HCT116 (cell line): ENCODE measurements around the gene CCDC183. TPM values are rescaled to one million over a fixed set of nuclear protein-coding genes. Genes with fewer than 3 reads are reported as not detected.

ENCODE experiments used
- ATAC-seq: fragments of 200-7000 bp; cut with Tn5 transposase; 2 replicates; pipeline ENCODE4 v1.9.1; 2020; ENCODE audit warnings: mild to moderate bottlenecking, moderate library complexity
- BruUV-seq: library from RNA; stranded (reverse); fragments of 400-500 nt; replicated peaks from 2 replicates; lab custom pipeline; 2021; lab: Mats Ljungman, UMichigan
- CTCF ChIA-PET: fragments of 300-600 bp; sonication (Branson Sonifier 250); formaldehyde crosslinking; loops from one replicate; lab custom pipeline; 2021; ENCODE audit warnings: antibody characterized with exemption; lab: Charles Lee
- POLR2A ChIA-PET: fragments of 300-600, 350-600 bp; sonication (Branson Sonifier 250); formaldehyde crosslinking; loops from one replicate; lab custom pipeline; 2021; ENCODE audit warnings: antibody characterized with exemption; lab: Charles Lee
- RAD21 ChIA-PET, 2 experiments: fragments of 300-600 bp; sonication (Branson Sonifier 250); formaldehyde crosslinking; loops; one replicate each; lab custom pipeline; 2023; ENCODE audit warnings: low total read pairs in 2 of 2; ENCODE audit not compliant: uncharacterized antibody in 2 of 2, unreplicated experiment in 2 of 2, low non-redundant PET in 1 of 2; lab: Charles Lee
- DNase-seq: peaks from one replicate; pipeline ENCODE4 v3.0.0-alpha.2; 2010; ENCODE audit warnings: low read depth, low spot score
- H2AFZ ChIP-seq: fragments of 200-600 bp; shearing (Covaris generic), sonication (generic); 2 replicates; pipeline ENCODE4 v1.6.1; 2017; ENCODE audit warnings: low read depth, mixed run types, mixed read lengths, antibody characterized with exemption, low read length; ENCODE audit not compliant: poor library complexity, severe bottlenecking
- H3K27ac ChIP-seq: 2 replicates; pipeline ENCODE4 v1.5.1; 2012; ENCODE audit warnings: low read depth, low read length
- H3K27me3 ChIP-seq: fragments of 200-600 bp; sonication (generic); 2 replicates; pipeline ENCODE4 v1.6.1; 2016; ENCODE audit warnings: mixed run types, low read length, mixed read lengths; ENCODE audit not compliant: insufficient read depth
- H3K36me3 ChIP-seq, 2 experiments: fragments of 200-500 bp in 1 of 2; fragments of 200-600 bp in 1 of 2; sonication (Bioruptor generic) in 1 of 2; sonication (generic) in 1 of 2; 2 replicates each; pipeline versions ENCODE4 v1.5.1 to v1.6.1; 2014 to 2016; ENCODE audit warnings: low read length in 2 of 2, inconsistent platforms in 1 of 2, mixed read lengths in 1 of 2, mixed run types in 1 of 2; ENCODE audit not compliant: insufficient read depth in 2 of 2, control insufficient read depth in 1 of 2
- H3K4me1 ChIP-seq, 2 experiments: fragments of 200-600 bp in 1 of 2; sonication (generic) in 1 of 2; 2 replicates each; pipeline versions ENCODE4 v1.5.1 to v1.6.1; 2012 to 2017; ENCODE audit warnings: low read length in 2 of 2, inconsistent platforms in 1 of 2, mild to moderate bottlenecking in 1 of 2, mixed read lengths in 1 of 2, mixed run types in 1 of 2, moderate library complexity in 1 of 2; ENCODE audit not compliant: insufficient read depth in 2 of 2, control insufficient read depth in 1 of 2
- H3K4me2 ChIP-seq: fragments of 200-600 bp; sonication (generic); 2 replicates; pipeline ENCODE4 v1.6.1; 2017; ENCODE audit warnings: mixed run types, low read length, mixed read lengths
- H3K4me3 ChIP-seq, 2 experiments: fragments of 200-600 bp in 1 of 2; sonication (generic) in 1 of 2; replicated peaks in 1 of 2; 2 replicates each; pipeline ENCODE4 v1.5.1; 2011 to 2016; ENCODE audit warnings: low read length in 2 of 2, control low read depth in 1 of 2, low read depth in 1 of 2, mild to moderate bottlenecking in 1 of 2, mixed read lengths in 1 of 2, mixed run types in 1 of 2
- H3K79me2 ChIP-seq: fragments of 200-600 bp; sonication (generic); 2 replicates; pipeline ENCODE4 v1.6.1; 2017; ENCODE audit warnings: mild to moderate bottlenecking, mixed run types, low read length, moderate library complexity, mixed read lengths; ENCODE audit not compliant: insufficient read depth
- H3K9ac ChIP-seq: fragments of 200-600 bp; sonication (generic); 2 replicates; pipeline ENCODE4 v1.6.1; 2016; ENCODE audit warnings: low read length, mixed read lengths
- H3K9me2 ChIP-seq: fragments of 200-600 bp; sonication (generic), shearing (Covaris generic); 2 replicates; pipeline ENCODE4 v1.6.1; 2017; ENCODE audit warnings: mixed run types, mild to moderate bottlenecking, moderate library complexity; ENCODE audit not compliant: insufficient read depth
- H3K9me3 ChIP-seq, 2 experiments: fragments of 200-500 bp in 1 of 2; fragments of 200-600 bp in 1 of 2; sonication (Bioruptor generic) in 1 of 2; sonication (generic) in 1 of 2; 2 replicates each; pipeline ENCODE4 v1.6.1; 2014 to 2017; ENCODE audit warnings: low read length in 2 of 2, mixed read lengths in 2 of 2, inconsistent platforms in 1 of 2, low read depth in 1 of 2, mild to moderate bottlenecking in 1 of 2, mixed run types in 1 of 2, moderate library complexity in 1 of 2; ENCODE audit not compliant: control insufficient read depth in 1 of 2, insufficient read depth in 1 of 2
- H4K20me1 ChIP-seq: fragments of 200-600 bp; sonication (generic), shearing (Covaris generic); 2 replicates; pipeline ENCODE4 v1.6.1; 2017; ENCODE audit warnings: mixed run types, mild to moderate bottlenecking, moderate library complexity; ENCODE audit not compliant: insufficient read depth
- ATF3 ChIP-seq: IDR thresholded peaks from 2 replicates; pipeline ENCODE4 v1.6.1; 2012
- CBX3 ChIP-seq: IDR thresholded peaks from 2 replicates; pipeline ENCODE4 v1.6.1; 2012; ENCODE audit warnings: low read depth
- CTCF ChIP-seq, 3 experiments: fragments of 200-600 bp in 1 of 3; sonication (generic) in 1 of 3; IDR thresholded peaks in 2 of 3; conservative IDR thresholded peaks in 1 of 3; 2 replicates each; pipeline ENCODE4 v1.5.1; 2012 to 2017; ENCODE audit warnings: low read depth in 2 of 3, low read length in 2 of 3, antibody characterized with exemption in 1 of 3, borderline replicate concordance in 1 of 3, control low read depth in 1 of 3, mild to moderate bottlenecking in 1 of 3, mixed read lengths in 1 of 3, mixed run types in 1 of 3, moderate library complexity in 1 of 3; ENCODE audit not compliant: insufficient read depth in 1 of 3
- ELF1 ChIP-seq: IDR thresholded peaks from 2 replicates; pipeline ENCODE4 v1.6.1; 2012; ENCODE audit warnings: low read depth, borderline replicate concordance
- EZH2 ChIP-seq: fragments of 200-600 bp; sonication (generic); IDR thresholded peaks from 2 replicates; pipeline ENCODE4 v1.6.1; 2017; ENCODE audit warnings: antibody characterized with exemption, mixed run types
- EZH2phosphoT487 ChIP-seq: fragments of 200-600 bp; IDR thresholded peaks from 2 replicates; pipeline ENCODE4 v1.6.1; 2018; ENCODE audit warnings: antibody characterized with exemption, borderline replicate concordance
- FOSL1 ChIP-seq: IDR thresholded peaks from 2 replicates; pipeline ENCODE4 v1.6.1; 2012; ENCODE audit warnings: low read depth
- MAX ChIP-seq: IDR thresholded peaks from 2 replicates; pipeline ENCODE4 v1.6.1; 2012
- POLR2A ChIP-seq: IDR thresholded peaks from 2 replicates; pipeline ENCODE4 v1.7.0; 2011; ENCODE audit warnings: borderline replicate concordance; ENCODE audit not compliant: insufficient read depth, insufficient read length; ENCODE audit errors: extremely low read depth
- REST ChIP-seq: IDR thresholded peaks from 2 replicates; pipeline ENCODE4 v1.6.1; 2012; ENCODE audit warnings: low read depth
- SIN3A ChIP-seq: IDR thresholded peaks from 2 replicates; pipeline ENCODE4 v1.6.1; 2012; ENCODE audit warnings: low read depth
- SRF ChIP-seq: IDR thresholded peaks from 2 replicates; pipeline ENCODE4 v1.6.1; 2012; ENCODE audit warnings: low read depth
- intact Hi-C: fragments of 100-400 bp; cut with micrococcal nuclease; formaldehyde crosslinking; loops from 2 replicates; pipeline ENCODE4 v1.10.0; 2022
- total RNA-seq: library from RNA; stranded (reverse); gene quantifications from one replicate; pipeline ENCODE4 v1.2.1, GENCODE V29; 2021; ENCODE audit not compliant: unreplicated experiment

The CCDC183 gene
- total RNA-seq, 1 experiment from 2014 or later: 2.8 TPM

- no peak for TF ChIP-seq CTCF (IDR thresholded peaks at IDR 0.05 in 2 of 3, conservative IDR thresholded peaks at IDR 0.05 in 1 of 3; ENCODE audit: borderline replicate concordance in 1 of 3, insufficient read depth in 1 of 3, low read depth in 2 of 3, low read length in 2 of 3)
- TF ChIP-seq EZH2phosphoT487: no peak
- no peak for TF ChIP-seq SIN3A
Observed at GRCh38 chr9:136844761-136845464, 48.8 kb downstream of the CCDC183 start (continued).

GRCh38 chr9:136845465-136846260 is 49.5 kb downstream of the CCDC183 start:
- CTCF ChIA-PET: no interaction called here
- intact Hi-C loops: loop anchor here (5.0 to 10.0 kb wide), 2 partner anchors 99 to 182 kb away; partner anchors contain the start of genes ABCA2, C8G and FBXW5
- BruUV-seq: no TSS peak

More at GRCh38 chr9:136845465-136846260, 49.5 kb downstream of the CCDC183 start:
- no peak for ATAC-seq
- RAD21 ChIA-PET: no interaction called here
- TF ChIP-seq REST (no peak), POLR2A (no peak), ELF1 (no peak), EZH2 (no peak), CBX3 (no peak), ATF3 (no peak), FOSL1 (no peak), SRF (no peak), MAX (no peak)
- TF ChIP-seq, all 23 proteins: peak for 0
- no peaks in the 10 kb centered on the region for H4K20me1 ChIP-seq
- H3K9me2 ChIP-seq: no peaks in the 10 kb centered on the region
- H3K9ac ChIP-seq: no peak overlapping the region
- POLR2A ChIA-PET: no interaction called here
- no peak for DNase-seq
- H3K27me3 ChIP-seq: no peaks in the 10 kb centered on the region
- no peak overlapping the region for H3K4me3 ChIP-seq
- H3K9me3 ChIP-seq: no peaks in the 10 kb centered on the region
- peaks cover 16% of the 10 kb centered on the region; the same call in 1 of the 2 replicates for H3K79me2 ChIP-seq
- H3K36me3 ChIP-seq: peaks cover 0 to 7% of the 10 kb centered on the region in 2 experiments; a peak in 1 of 4 replicates
- no peak overlapping the region for H3K27ac ChIP-seq
- H3K4me2 ChIP-seq: no peak overlapping the region
- H2AFZ ChIP-seq: no peak overlapping the region
- peaks cover 27 to 45% of the 10 kb centered on the region in 2 experiments for H3K4me1 ChIP-seq
